Smooth muscle cell (in vitro differentiated cells): Measurements from ENCODE around the gene TTC4. TPM values are rescaled to one million over a fixed set of nuclear protein-coding genes. Genes with fewer than 3 reads are reported as not detected.

ENCODE experiments used
- DNase-seq: peaks from one replicate; lab custom pipeline; 2025; ENCODE audit not compliant: unreplicated experiment; lab: John Stamatoyannopoulos, UW
- H2AFZ ChIP-seq: fragments of 200-600 bp; sonication (generic); 2 replicates; pipeline ENCODE4 v1.6.0; 2016; ENCODE audit warnings: antibody characterized with exemption, low read depth, mild to moderate bottlenecking
- H3F3A ChIP-seq: fragments of 200-600 bp; sonication (generic); 2 replicates; pipeline ENCODE4 v1.6.0; 2017; ENCODE audit warnings: antibody characterized with exemption, low read depth
- H3K27ac ChIP-seq: fragments of 200-600 bp; sonication (generic); 2 replicates; pipeline ENCODE4 v1.5.1; 2016; ENCODE audit warnings: low read depth, mild to moderate bottlenecking
- H3K27me3 ChIP-seq: fragments of 200-600 bp; sonication (generic); 2 replicates; pipeline ENCODE4 v1.6.1; 2016; ENCODE audit warnings: low read depth, mild to moderate bottlenecking
- H3K36me3 ChIP-seq: fragments of 200-600 bp; sonication (generic); 2 replicates; pipeline ENCODE4 v1.5.1; 2016; ENCODE audit warnings: low read depth
- H3K4me1 ChIP-seq: fragments of 200-600 bp; sonication (generic); 2 replicates; pipeline ENCODE4 v1.5.1; 2016; ENCODE audit warnings: low read depth
- H3K4me2 ChIP-seq: fragments of 200-600 bp; sonication (generic); 2 replicates; pipeline ENCODE4 v1.6.0; 2016; ENCODE audit warnings: mild to moderate bottlenecking
- H3K4me3 ChIP-seq: fragments of 200-600 bp; sonication (generic); 2 replicates; pipeline ENCODE4 v1.5.1; 2016; ENCODE audit warnings: mild to moderate bottlenecking
- H3K79me2 ChIP-seq: fragments of 200-600 bp; sonication (generic); 2 replicates; pipeline ENCODE4 v1.6.0; 2016; ENCODE audit warnings: low read depth, mild to moderate bottlenecking
- H3K9ac ChIP-seq: fragments of 200-600 bp; sonication (generic); 2 replicates; pipeline ENCODE4 v1.6.0; 2016; ENCODE audit warnings: low read depth
- H3K9me3 ChIP-seq: fragments of 200-600 bp; sonication (generic); replicated peaks from 2 replicates; pipeline ENCODE4 v1.5.1; 2016; ENCODE audit warnings: low read depth
- H4K20me1 ChIP-seq: fragments of 200-600 bp; sonication (generic); 2 replicates; pipeline ENCODE4 v1.6.0; 2016; ENCODE audit warnings: low read depth
- CTCF ChIP-seq: fragments of 200-600 bp; sonication (generic); IDR thresholded peaks from 2 replicates; pipeline ENCODE4 v1.5.1; 2017; ENCODE audit warnings: borderline replicate concordance, mild to moderate bottlenecking, antibody characterized with exemption; ENCODE audit not compliant: insufficient read depth, poor library complexity, severe bottlenecking
- whole genome bisulfite sequencing: methylation state at CpG from one replicate; pipeline ENCODE4 v1.1.7; 2016; ENCODE audit warnings: low lambda C conversion rate; 5-methylcytosine and 5-hydroxymethylcytosine counted together
- polyA plus RNA-seq: library from polyadenylated mRNA; unstranded; fragments of >200 nt; fragmentation: Nextera tagmentation; extraction: Ambion mirVana; gene quantifications from 2 replicates; pipeline ENCODE4 v1.2.1, GENCODE V29; 2016
- total RNA-seq: library from RNA; depleted of rRNA; stranded (reverse); fragments of >200 nt; gene quantifications from 2 replicates; pipeline ENCODE4 v1.2.3, GENCODE V29; 2014

The TTC4 gene
- total and polyA plus RNA-seq, 2 experiments from 2014 or later = 14.7 to 27.3 TPM

- no peak for TF ChIP-seq CTCF
- 93% methylated on average over 22 of the region's 22 CpGs for WGBS
Observed at GRCh38 chr1:54754045-54754444, 38.4 kb downstream of the TTC4 start.

GRCh38 chr1:54754486-54755285 is 39.0 kb downstream of the TTC4 start:
- no peak overlapping the region for H3K4me2 ChIP-seq
- H3F3A ChIP-seq = no peaks in the 10 kb centered on the region
- no peaks in the 10 kb centered on the region for H4K20me1 ChIP-seq
- no peak overlapping the region for H3K4me3 ChIP-seq
- no peak overlapping the region for H3K27ac ChIP-seq
- 92% methylated on average over 20 of the region's 25 CpGs for WGBS
- H3K9me3 ChIP-seq = no peaks in the 10 kb centered on the region
- peaks cover 5% of the 10 kb centered on the region for H3K36me3 ChIP-seq
- no peaks in the 10 kb centered on the region for H3K27me3 ChIP-seq
- H2AFZ ChIP-seq = no peak overlapping the region
- H3K4me1 ChIP-seq = no peaks in the 10 kb centered on the region
- H3K79me2 ChIP-seq = no peaks in the 10 kb centered on the region
- no peak overlapping the region for H3K9ac ChIP-seq
- no peak for DNase-seq
- no peak for TF ChIP-seq CTCF

More at GRCh38 chr1:54754045-54754444, 38.4 kb downstream of the TTC4 start:
- Histone ChIP-seq H3K4me2 (no peak overlapping the region), H3K9ac (no peak overlapping the region), H3K4me1 (no peaks in the 10 kb centered on the region), H4K20me1 (no peaks in the 10 kb centered on the region), H3K79me2 (no peaks in the 10 kb centered on the region), H2AFZ (no peak overlapping the region), H3K27me3 (no peaks in the 10 kb centered on the region), H3K36me3 (peaks cover 5% of the 10 kb centered on the region), H3F3A (no peaks in the 10 kb centered on the region), H3K4me3 (no peak overlapping the region), H3K27ac (no peak overlapping the region), H3K9me3 (no peaks in the 10 kb centered on the region)
- DNase-seq = no peak

- H3K36me3 ChIP-seq = peaks cover 5% of the 10 kb centered on the region
- no peak for DNase-seq
- no peaks in the 10 kb centered on the region for H3F3A ChIP-seq
- H3K9me3 ChIP-seq = no peaks in the 10 kb centered on the region
- no peaks in the 10 kb centered on the region for H3K27me3 ChIP-seq
- peaks cover 7% of the 10 kb centered on the region for H3K79me2 ChIP-seq
- 94% methylated on average over 9 of the region's 9 CpGs for WGBS
- H3K27ac ChIP-seq = no peak overlapping the region
- no peak overlapping the region for H2AFZ ChIP-seq
- no peak for TF ChIP-seq CTCF
- H4K20me1 ChIP-seq = no peaks in the 10 kb centered on the region
- no peak overlapping the region for H3K4me3 ChIP-seq
- H3K4me2 ChIP-seq = no peak overlapping the region
- H3K9ac ChIP-seq = no peak overlapping the region
- H3K4me1 ChIP-seq = no peaks in the 10 kb centered on the region
Observed at GRCh38 chr1:54757833-54758232, 42.2 kb downstream of the TTC4 start.
